ENCODE results near the gene LIME1. TPM values are rescaled to one million over a fixed set of nuclear protein-coding genes. Genes with fewer than 3 reads are reported as not detected.

Gene LIME1
- total and polyA plus RNA-seq, 9 of the 15 experiments (the other 6 are each of a cell fraction or from before 2014, with no cell fraction given): 0.11 to 17.1 (median 2.8) TPM; not detected in 2

DNA sequence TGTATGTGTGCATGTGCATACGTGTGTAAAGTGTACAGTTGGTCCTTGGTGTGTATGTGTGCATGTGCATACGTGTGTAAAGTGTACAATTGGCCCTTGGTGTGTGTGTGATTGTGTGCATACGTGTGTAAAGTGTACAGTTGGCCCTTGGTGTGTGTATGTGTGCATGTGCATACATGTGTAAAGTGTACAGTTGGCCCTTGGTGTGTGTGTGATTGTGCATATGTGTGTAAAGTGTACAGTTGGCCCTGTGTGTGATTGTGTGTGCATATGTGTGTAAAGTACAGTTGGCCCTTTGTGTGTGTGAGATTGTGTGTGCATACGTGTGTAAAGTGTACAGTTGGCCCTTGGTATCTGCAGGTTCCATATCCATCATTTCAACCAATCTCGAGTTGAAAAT, 5.1 kb upstream of the LIME1 start:
- Histone ChIP-seq H3K27me3 (ENCODE audit: control insufficient read depth in 2 of 2, insufficient read depth in 2 of 2, low read length in 2 of 2) (no peaks in the 10 kb centered on the region), H3K4me1 (replicated peaks in 1 of 2; ENCODE audit: control insufficient read depth in 2 of 2, insufficient read depth in 2 of 2, low read length in 2 of 2) (peaks cover 5 to 39% of the 10 kb centered on the region in 2 experiments; a peak in 4 of 5 replicates), H3K9ac (ENCODE audit: insufficient read depth in 1 of 2, low read depth in 2 of 2, low read length in 2 of 2) (no peak overlapping the region), H3K27ac (ENCODE audit: extremely low read depth, low read depth, low read length) (no peak overlapping the region), H3K4me3 (no peak overlapping the region), H3K9me3 (replicated peaks; ENCODE audit: control insufficient read depth, insufficient read depth, low read depth, low read length) (peaks cover 4% of the 10 kb centered on the region), H3K9me1 (ENCODE audit: control insufficient read depth, insufficient read depth, low read length) (no peaks in the 10 kb centered on the region), H2AFZ (ENCODE audit: low read depth, low read length) (no peak overlapping the region), H3K79me2 (ENCODE audit: control insufficient read depth, insufficient read depth, low read length) (peaks cover 30% of the 10 kb centered on the region), H4K20me1 (replicated peaks; ENCODE audit: control insufficient read depth, insufficient read depth, low read length) (0 out of 2 replicates have a peak, but pooled peaks cover 5% of the 10 kb centered on the region), H3K4me2 (ENCODE audit: insufficient read depth, low read length) (no peak overlapping the region), H3K36me3 (ENCODE audit: control insufficient read depth, insufficient read depth, low read length) (peaks cover 73% of the 10 kb centered on the region; the same call in 2 of the 3 replicates)
- intact Hi-C loops (cut with micrococcal nuclease) (no loop called here), in situ Hi-C loops (cut with MboI) (no loop called here)
- 70% methylated on average over 5 of the region's 5 CpGs for WGBS (ENCODE audit: insufficient coverage, low coverage, missing lambda C conversion rate)
- FAIRE-seq (peak; percentile 57), ATAC-seq (no peak), DNase-seq (ENCODE audit: extremely low read depth in 1 of 4, low spot score in 3 of 4) (no peak)
- BruUV-seq (replicated peaks): no TSS peak
- ChIA-PET CTCF (ENCODE audit: low intra/inter-chr PET ratio) (no interaction called here), POLR2A (no interaction called here)
- TF ChIP-seq, protein P1, sequence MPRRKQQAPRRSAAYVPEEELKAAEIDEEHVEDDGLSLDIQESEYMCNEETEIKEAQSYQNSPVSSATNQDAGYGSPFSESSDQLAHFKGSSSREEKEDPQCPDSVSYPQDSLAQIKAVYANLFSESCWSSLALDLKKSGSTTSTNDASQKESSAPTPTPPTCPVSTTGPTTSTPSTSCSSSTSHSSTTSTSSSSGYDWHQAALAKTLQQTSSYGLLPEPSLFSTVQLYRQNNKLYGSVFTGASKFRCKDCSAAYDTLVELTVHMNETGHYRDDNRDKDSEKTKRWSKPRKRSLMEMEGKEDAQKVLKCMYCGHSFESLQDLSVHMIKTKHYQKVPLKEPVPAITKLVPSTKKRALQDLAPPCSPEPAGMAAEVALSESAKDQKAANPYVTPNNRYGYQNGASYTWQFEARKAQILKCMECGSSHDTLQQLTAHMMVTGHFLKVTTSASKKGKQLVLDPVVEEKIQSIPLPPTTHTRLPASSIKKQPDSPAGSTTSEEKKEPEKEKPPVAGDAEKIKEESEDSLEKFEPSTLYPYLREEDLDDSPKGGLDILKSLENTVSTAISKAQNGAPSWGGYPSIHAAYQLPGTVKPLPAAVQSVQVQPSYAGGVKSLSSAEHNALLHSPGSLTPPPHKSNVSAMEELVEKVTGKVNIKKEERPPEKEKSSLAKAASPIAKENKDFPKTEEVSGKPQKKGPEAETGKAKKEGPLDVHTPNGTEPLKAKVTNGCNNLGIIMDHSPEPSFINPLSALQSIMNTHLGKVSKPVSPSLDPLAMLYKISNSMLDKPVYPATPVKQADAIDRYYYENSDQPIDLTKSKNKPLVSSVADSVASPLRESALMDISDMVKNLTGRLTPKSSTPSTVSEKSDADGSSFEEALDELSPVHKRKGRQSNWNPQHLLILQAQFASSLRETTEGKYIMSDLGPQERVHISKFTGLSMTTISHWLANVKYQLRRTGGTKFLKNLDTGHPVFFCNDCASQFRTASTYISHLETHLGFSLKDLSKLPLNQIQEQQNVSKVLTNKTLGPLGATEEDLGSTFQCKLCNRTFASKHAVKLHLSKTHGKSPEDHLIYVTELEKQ (CRISPR knock-in tag; IDR thresholded peaks at IDR 0.05): no peak
- no peak for TF ChIP-seq IFI16 (CRISPR knock-in tag; IDR thresholded peaks at IDR 0.05)
- no peak for TF ChIP-seq ZNF232 (CRISPR knock-in tag; IDR thresholded peaks at IDR 0.05)
- no peak for TF ChIP-seq CTBP1 (IDR thresholded peaks at IDR 0.05; ENCODE audit: borderline replicate concordance)
- TF ChIP-seq CEBPG (CRISPR knock-in tag; IDR thresholded peaks at IDR 0.05): no peak
- no peak for TF ChIP-seq CEBPG (tag; conservative IDR thresholded peaks at IDR 0.05 in 1 of 2, IDR thresholded peaks at IDR 0.05 in 1 of 2)
- TF ChIP-seq TEAD1 (CRISPR knock-in tag; IDR thresholded peaks at IDR 0.05): no peak
- TF ChIP-seq, protein P2, sequence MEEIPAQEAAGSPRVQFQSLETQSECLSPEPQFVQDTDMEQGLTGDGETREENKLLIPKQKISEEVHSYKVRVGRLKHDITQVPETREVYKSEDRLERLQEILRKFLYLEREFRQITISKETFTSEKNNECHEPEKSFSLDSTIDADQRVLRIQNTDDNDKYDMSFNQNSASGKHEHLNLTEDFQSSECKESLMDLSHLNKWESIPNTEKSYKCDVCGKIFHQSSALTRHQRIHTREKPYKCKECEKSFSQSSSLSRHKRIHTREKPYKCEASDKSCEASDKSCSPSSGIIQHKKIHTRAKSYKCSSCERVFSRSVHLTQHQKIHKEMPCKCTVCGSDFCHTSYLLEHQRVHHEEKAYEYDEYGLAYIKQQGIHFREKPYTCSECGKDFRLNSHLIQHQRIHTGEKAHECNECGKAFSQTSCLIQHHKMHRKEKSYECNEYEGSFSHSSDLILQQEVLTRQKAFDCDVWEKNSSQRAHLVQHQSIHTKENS (CRISPR knock-in tag; IDR thresholded peaks at IDR 0.05): no peak
- TF ChIP-seq BRCA1 (IDR thresholded peaks at IDR 0.05): no peak
- TF ChIP-seq BRCA1 (CRISPR knock-in tag; IDR thresholded peaks at IDR 0.05): no peak
- TF ChIP-seq TAF1 (IDR thresholded peaks at IDR 0.05; ENCODE audit: control insufficient read depth, extremely low read depth, insufficient read depth, low read length, severe bottlenecking): no peak
- TF ChIP-seq RBFOX2 (IDR thresholded peaks at IDR 0.05; ENCODE audit: low read depth, low read length): no peak
- no peak for TF ChIP-seq PCBP1 (IDR thresholded peaks at IDR 0.05; ENCODE audit: low read depth, low read length, poor library complexity, severe bottlenecking)
- TF ChIP-seq ZNF766 (CRISPR knock-in tag; conservative IDR thresholded peaks at IDR 0.05): no peak
